Retinal pigment epithelial cell (primary cell): ENCODE measurements around the gene ARHGAP10.

Source experiments
- DNase-seq: peaks from one replicate; pipeline ENCODE4 v3.0.0-alpha.2; 2010; ENCODE audit warnings: low read depth
- H3K4me3 ChIP-seq: 2 replicates; pipeline ENCODE4 v1.5.1; 2011; ENCODE audit warnings: mild to moderate bottlenecking, low read length, control low read depth, moderate library complexity
- TF ChIP-seq, protein P1 (sequence below): conservative IDR thresholded peaks from 2 replicates; pipeline ENCODE4 v1.5.1; 2011; ENCODE audit warnings: low read depth, low read length, control low read depth, inconsistent platforms

ARHGAP10 gene

DNA sequence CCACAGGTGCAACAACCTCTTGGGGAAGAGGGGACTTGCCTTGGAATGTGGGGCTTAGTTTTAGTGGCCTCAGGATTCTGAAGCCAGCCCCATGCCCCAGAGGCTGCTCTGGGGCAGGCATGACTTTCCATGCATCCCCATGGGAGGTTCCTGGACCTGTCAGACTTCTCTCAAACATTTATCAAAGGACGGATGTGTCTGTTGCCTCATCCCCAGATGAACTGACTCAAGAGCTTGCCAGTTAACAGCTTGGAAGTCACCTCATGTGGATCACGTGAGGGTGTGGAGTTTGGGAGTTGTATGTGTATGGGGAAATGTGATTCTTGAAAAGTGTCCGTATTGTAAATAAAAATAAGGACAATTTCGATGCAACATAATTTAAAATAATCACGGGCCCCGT lies 341.5 kb downstream of the ARHGAP10 start:
- TF ChIP-seq, protein P1, sequence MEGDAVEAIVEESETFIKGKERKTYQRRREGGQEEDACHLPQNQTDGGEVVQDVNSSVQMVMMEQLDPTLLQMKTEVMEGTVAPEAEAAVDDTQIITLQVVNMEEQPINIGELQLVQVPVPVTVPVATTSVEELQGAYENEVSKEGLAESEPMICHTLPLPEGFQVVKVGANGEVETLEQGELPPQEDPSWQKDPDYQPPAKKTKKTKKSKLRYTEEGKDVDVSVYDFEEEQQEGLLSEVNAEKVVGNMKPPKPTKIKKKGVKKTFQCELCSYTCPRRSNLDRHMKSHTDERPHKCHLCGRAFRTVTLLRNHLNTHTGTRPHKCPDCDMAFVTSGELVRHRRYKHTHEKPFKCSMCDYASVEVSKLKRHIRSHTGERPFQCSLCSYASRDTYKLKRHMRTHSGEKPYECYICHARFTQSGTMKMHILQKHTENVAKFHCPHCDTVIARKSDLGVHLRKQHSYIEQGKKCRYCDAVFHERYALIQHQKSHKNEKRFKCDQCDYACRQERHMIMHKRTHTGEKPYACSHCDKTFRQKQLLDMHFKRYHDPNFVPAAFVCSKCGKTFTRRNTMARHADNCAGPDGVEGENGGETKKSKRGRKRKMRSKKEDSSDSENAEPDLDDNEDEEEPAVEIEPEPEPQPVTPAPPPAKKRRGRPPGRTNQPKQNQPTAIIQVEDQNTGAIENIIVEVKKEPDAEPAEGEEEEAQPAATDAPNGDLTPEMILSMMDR = no peak
- H3K4me3 ChIP-seq = no peak overlapping the region
- DNase-seq = no peak

DNA sequence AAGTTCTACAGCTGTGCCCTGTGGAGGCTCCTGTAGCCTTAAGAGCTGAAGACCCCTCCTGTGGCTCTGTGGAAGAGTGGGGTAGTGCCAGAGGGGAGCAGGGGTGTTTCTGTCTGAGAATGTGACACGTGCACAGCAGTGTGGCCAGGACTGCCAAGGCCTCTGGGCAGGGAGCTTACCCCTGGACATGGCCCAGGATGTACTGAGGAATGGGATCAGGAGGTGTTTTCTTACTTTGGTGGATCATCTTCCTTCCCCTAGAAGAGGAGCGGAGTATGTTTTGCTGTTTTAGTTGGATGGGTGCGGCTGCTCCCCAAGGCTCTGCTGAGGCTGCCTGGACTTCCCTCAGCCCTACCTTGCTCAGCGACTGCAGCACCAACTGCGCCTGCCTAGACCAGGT lies 342.6 kb downstream of the ARHGAP10 start:
- H3K4me3 ChIP-seq = no peak overlapping the region
- TF ChIP-seq, protein P1 = no peak
- DNase-seq = no peak

DNA sequence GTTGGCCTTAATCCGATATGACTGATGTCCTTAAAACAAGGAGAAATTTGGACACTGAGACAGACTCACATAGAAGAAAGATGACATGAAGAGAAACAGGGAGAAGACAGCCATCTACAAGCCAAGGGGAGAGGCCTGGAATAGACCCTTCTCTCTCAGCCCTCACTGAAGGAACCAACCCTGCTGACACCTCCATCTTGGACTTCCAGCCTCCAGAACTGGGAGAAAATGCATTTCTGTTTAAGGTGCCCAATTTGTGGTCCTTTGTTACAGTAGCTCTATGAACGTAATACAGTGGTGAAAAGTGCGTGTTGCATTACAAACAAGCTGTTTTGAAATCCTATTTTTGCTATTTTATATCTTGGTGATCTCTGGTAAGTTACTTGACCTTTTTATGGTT lies 343.6 kb downstream of the ARHGAP10 start:
- TF ChIP-seq, protein P1 = no peak
- no peak overlapping the region for H3K4me3 ChIP-seq
- no peak for DNase-seq

DNA sequence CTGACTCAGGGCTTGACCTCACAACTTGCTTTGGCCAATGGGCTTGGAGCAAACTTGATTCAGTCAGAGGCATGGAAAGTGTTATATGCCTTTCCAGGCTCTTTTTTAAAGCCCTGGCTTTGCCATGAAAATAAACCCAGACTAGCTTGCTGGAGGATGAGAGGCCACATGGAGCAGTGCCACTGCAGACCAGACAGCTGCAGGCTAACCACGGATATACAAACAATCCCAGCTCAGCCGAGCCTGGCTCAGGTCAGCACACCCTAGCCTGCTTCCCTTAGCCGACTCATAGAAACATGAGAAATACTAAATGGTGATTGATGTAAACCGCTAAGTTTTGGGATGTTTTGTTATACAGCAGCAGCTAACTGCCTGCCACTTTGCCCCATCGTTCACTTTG lies 345.1 kb downstream of the ARHGAP10 start:
- TF ChIP-seq, protein P1 = no peak
- DNase-seq = no peak
- no peak overlapping the region for H3K4me3 ChIP-seq

DNA sequence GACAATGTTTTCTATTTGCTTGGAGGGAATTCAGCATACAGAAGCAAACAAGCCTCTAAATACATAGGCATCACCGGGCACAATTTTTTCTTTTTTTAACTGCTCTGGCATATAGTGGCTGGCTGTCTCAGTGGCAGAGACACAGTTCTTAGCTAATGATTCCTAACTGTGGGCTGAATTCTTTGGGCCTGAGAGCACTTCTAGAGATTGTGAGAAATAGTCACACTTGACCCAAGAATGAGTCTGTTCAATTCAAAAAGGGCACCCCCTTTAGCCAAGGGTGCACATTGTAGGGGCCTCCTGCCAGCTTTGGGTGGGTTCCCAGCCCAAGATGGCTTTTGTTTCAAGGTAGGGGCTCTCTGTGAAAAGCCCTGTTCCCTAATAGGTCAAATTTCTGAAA lies 345.7 kb downstream of the ARHGAP10 start:
- DNase-seq = no peak
- TF ChIP-seq, protein P1 = no peak

DNA sequence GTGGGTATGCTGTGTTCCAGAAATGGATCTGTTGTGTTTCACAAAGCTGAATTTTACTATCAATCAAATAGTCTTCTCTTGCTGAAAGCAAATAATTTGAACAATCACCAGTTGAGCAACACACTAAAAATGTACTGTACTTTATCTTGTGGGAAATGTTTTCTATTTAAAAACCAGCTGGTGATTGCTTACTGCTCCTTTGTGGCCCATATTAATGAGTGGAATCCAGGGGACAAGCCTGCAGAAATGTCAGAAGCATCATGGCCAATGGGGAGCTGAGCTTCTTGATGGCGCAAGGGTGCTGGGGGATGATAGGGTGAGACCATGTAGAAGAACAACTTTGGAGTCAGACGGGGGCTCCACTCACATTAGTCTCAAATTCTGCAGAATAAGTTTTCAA lies 346.2 kb downstream of the ARHGAP10 start:
- DNase-seq = no peak
- TF ChIP-seq, protein P1 = no peak
- H3K4me3 ChIP-seq = no peak overlapping the region

More for the DNA sequence above, 345.7 kb downstream of the ARHGAP10 start:
- H3K4me3 ChIP-seq = no peak overlapping the region

DNA sequence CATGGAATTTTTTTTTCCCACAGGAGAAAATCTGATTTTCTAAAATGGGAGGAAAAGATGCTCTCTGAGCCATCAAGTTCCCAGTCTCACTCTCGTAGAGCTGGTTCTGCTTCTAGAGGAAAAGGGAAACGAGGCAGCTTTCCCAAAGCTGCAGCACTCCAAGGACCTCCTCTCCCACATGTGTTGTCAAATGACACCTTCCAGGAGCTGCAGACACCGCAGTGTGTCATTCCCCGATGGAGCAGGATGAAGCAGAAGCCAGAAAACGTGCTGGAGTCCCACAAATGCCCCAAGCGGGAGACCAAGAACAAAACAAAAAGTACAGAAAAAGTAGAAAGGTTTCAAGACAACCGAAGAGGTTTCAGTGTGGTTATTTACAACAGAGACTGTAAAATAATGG lies 348.1 kb downstream of the ARHGAP10 start:
- no peak for DNase-seq
- no peak overlapping the region for H3K4me3 ChIP-seq
- TF ChIP-seq, protein P1 = no peak
